OCI-LY3 (cell line): Measurements from ENCODE around the gene MACROD1.

ENCODE experiments used
- EZH2phosphoT487 ChIP-seq: fragments of 200-600 bp; shearing (Covaris generic); IDR thresholded peaks from 2 replicates; pipeline ENCODE4 v1.6.1; 2018; ENCODE audit warnings: antibody characterized with exemption, mixed run types, low read depth
- TF ChIP-seq, protein P1 (sequence below): fragments of 200-600, 300-600 bp; sonication (generic); IDR thresholded peaks from 2 replicates; pipeline ENCODE4 v1.5.1; 2014; ENCODE audit warnings: antibody characterized with exemption, low read length, low read depth

DNA sequence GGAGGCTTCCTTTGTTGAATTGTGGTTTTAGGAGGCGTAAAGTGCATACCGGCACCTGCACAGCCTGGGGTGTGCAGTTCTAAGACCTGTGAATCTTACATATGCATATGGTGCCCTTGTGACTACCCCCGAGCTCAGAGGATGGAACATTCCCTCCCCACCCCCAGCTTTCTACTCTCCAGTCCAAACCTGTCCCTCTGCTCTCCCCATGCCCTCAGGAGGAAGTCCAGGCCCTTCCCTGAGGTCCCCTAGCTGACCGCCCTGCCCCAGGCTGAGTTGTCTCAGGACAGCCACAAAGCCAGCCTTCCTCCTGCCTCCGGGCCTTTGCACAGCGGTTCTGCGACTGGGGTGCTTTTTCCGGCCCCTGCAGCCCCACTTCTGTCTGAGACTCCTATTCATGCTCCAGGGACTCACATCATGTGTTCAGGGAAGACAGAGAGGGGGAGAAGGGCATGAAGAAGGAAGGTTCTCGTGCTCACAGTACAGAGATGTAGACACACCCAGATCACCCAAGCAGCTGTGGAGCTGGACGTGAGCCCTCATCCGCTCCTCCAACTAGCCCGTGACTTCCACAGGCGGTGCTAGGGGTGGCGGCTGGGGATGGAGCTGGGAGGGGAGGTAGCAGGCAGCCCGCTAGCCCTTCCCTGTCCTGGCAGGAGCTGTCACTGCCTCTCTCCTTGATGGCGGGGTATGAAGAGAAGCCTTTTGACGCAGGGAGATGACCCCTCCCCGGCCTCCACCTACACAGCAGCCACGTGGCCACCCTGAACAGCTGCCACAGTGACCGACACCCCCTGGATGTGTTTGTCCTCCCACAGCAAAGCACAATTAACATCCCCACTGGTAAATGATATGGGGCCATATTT, 79.4 kb downstream of the MACROD1 start:
- TF ChIP-seq, protein P1, sequence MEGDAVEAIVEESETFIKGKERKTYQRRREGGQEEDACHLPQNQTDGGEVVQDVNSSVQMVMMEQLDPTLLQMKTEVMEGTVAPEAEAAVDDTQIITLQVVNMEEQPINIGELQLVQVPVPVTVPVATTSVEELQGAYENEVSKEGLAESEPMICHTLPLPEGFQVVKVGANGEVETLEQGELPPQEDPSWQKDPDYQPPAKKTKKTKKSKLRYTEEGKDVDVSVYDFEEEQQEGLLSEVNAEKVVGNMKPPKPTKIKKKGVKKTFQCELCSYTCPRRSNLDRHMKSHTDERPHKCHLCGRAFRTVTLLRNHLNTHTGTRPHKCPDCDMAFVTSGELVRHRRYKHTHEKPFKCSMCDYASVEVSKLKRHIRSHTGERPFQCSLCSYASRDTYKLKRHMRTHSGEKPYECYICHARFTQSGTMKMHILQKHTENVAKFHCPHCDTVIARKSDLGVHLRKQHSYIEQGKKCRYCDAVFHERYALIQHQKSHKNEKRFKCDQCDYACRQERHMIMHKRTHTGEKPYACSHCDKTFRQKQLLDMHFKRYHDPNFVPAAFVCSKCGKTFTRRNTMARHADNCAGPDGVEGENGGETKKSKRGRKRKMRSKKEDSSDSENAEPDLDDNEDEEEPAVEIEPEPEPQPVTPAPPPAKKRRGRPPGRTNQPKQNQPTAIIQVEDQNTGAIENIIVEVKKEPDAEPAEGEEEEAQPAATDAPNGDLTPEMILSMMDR, result no peak
- TF ChIP-seq EZH2phosphoT487, result no peak
